Measurements from ENCODE around the gene SLC15A2.

SLC15A2 gene

DNA sequence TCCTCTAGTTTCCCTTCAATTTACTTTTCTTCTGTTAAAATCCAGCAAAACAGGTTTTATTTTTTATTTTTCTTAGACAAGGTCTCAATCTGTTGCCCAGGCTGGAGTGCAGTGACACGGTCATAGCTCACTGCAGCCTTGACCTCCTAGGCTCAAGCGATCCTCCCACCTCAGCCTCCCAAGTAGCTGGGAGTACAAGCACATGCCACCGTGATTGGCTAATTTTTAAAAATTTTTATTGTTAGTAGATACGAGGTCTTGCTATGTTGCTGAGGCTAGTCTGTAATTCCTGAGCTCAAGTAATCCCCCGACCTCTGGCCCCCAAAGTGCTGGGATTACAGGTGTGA is 86.2 kb downstream of the SLC15A2 start:
- DNase-seq (ENCODE audit: low read depth), result no peak

DNA sequence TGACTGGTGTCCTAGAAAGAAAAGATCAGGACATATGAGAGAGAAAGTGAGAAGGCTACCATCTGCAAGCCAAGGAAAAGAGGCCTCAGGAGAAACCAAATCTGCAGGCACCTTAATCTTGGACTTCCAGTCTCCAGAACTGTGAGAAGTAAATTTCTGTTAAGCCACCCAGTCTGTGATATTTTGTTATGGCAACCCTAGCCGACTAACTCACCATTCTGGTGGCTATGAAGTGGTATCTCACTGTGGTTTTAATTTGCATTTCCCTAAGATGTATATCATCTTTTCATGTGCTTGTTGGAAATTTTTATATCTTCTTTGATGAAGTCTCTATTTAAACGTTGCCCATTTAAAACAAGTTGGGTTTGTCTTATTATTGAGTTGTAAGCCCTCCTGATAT is 87.3 kb downstream of the SLC15A2 start:
- DNase-seq (ENCODE audit: low read depth), result no peak

DNA sequence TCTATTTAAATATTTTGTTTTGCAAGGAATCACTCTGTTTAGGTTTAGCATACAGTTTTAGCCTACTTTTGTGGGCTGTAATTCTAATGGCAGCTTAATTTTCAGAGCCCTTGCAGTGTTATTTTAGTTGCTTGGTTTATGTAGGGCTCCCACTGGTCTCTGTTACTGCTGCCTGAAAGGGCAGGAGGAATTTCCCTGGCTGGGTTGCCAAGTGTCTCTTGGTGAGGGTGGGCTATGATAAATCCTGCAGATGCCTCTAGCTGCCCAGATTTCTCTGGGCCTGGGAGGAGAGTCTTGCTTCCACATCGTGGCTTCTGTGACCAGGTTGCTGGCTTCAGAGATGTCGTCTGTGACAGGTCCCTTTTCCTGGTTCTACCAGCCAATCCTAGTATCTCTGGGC is 91.6 kb downstream of the SLC15A2 start:
- no peak for DNase-seq (ENCODE audit: low read depth)

GRCh38 chr3:121988146-121988545 is 93.9 kb downstream of the SLC15A2 start:
- no peak for DNase-seq (ENCODE audit: low read depth)

GRCh38 chr3:121989943-121990342 is 95.7 kb downstream of the SLC15A2 start:
- DNase-seq (ENCODE audit: low read depth), result no peak

- DNase-seq (ENCODE audit: low read depth), result no peak
These were observed 98.7 kb downstream of the SLC15A2 start for GRCh38 chr3:121992601-121993560.
